Frontal cortex (tissue), 4 donors: ENCODE measurements around the gene UST. TPM values are rescaled to one million over a fixed set of nuclear protein-coding genes. Genes with fewer than 3 reads are reported as not detected.

ENCODE experiments used
- DNase-seq, 2 donors: peaks; one replicate each; pipeline ENCODE4 v3.0.0; 2012; ENCODE audit warnings: low spot score in 2 of 2
- FAIRE-seq: peaks from 2 replicates; lab custom pipeline; 2012; peaks lifted over from hg19 to GRCh38; lab: Jason Lieb, UNC
- total RNA-seq: library from RNA; depleted of rRNA; stranded (reverse); fragments of >200 nt; gene quantifications from one replicate; pipeline ENCODE4 v1.2.3, GENCODE V29; 2014
- donor health status: control.
- donor health status: control.
- donor health status: control.

Gene UST
- total RNA-seq, 1 donor from 2014 or later: 39.5 TPM

- FAIRE-seq (no peak), DNase-seq (no peak)
These were observed 296.8 kb downstream of the UST start for GRCh38 chr6:149043476-149044130.

GRCh38 chr6:149044528-149044927 is 297.7 kb downstream of the UST start:
- FAIRE-seq: no peak
- DNase-seq: no peak

GRCh38 chr6:149045404-149045803 is 298.6 kb downstream of the UST start:
- DNase-seq (no peak), FAIRE-seq (no peak)

- DNase-seq: no peak
- no peak for FAIRE-seq
These were observed 299.5 kb downstream of the UST start for GRCh38 chr6:149046164-149046821.

GRCh38 chr6:149046822-149047246 is 300.0 kb downstream of the UST start:
- FAIRE-seq (no peak), DNase-seq (no peak)

- FAIRE-seq (no peak), DNase-seq (no peak)
These were observed 302.4 kb downstream of the UST start for GRCh38 chr6:149049230-149049629.

GRCh38 chr6:149050160-149050559 is 303.3 kb downstream of the UST start:
- DNase-seq: no peak
- FAIRE-seq: no peak

GRCh38 chr6:149052350-149053106 is 305.7 kb downstream of the UST start:
- DNase-seq: no peak
- no peak for FAIRE-seq

- DNase-seq: no peak
- no peak for FAIRE-seq
These were observed 307.2 kb downstream of the UST start for GRCh38 chr6:149053848-149054558.

GRCh38 chr6:149054559-149055194 is 307.8 kb downstream of the UST start:
- no peak for FAIRE-seq
- no peak for DNase-seq

GRCh38 chr6:149055195-149055899 is 308.5 kb downstream of the UST start:
- no peak for DNase-seq
- FAIRE-seq: no peak

GRCh38 chr6:149056777-149057463 is 310.1 kb downstream of the UST start:
- FAIRE-seq (no peak), DNase-seq (no peak)

- no peak for FAIRE-seq
- DNase-seq: no peak
These were observed 310.6 kb downstream of the UST start for GRCh38 chr6:149057464-149057840.

GRCh38 chr6:149059557-149059956 is 312.7 kb downstream of the UST start:
- no peak for FAIRE-seq
- DNase-seq: no peak

GRCh38 chr6:149060300-149060984 is 313.6 kb downstream of the UST start:
- no peak for DNase-seq
- no peak for FAIRE-seq

GRCh38 chr6:149060985-149061760 is 314.3 kb downstream of the UST start:
- DNase-seq (no peak), FAIRE-seq (no peak)

GRCh38 chr6:149061930-149062329 is 315.1 kb downstream of the UST start:
- no peak for FAIRE-seq

More at GRCh38 chr6:149061930-149062329, 315.1 kb downstream of the UST start:
- DNase-seq: no peak
